Panc1 (cell line): ENCODE data around the gene TRPM7. TPM values are rescaled to one million over a fixed set of nuclear protein-coding genes. Genes with fewer than 3 reads are reported as not detected.

ENCODE experiments used
- ATAC-seq: fragments of 200-7000 bp; cut with Tn5 transposase; 2 replicates; pipeline ENCODE4 v1.9.1; 2020; ENCODE audit warnings: mild to moderate bottlenecking, moderate library complexity
- BruUV-seq: library from RNA; stranded (reverse); fragments of 400-500 nt; replicated peaks from 2 replicates; lab custom pipeline; 2021; lab: Mats Ljungman, UMichigan
- CTCF ChIA-PET: fragments of 300-600 bp; sonication (Branson Sonifier 250); formaldehyde crosslinking; loops from one replicate; lab custom pipeline; 2022; ENCODE audit warnings: antibody characterized with exemption; lab: Charles Lee
- POLR2A ChIA-PET: fragments of 300-600 bp; sonication (Branson Sonifier 250); formaldehyde crosslinking; loops from one replicate; lab custom pipeline; 2022; ENCODE audit warnings: antibody characterized with exemption; lab: Charles Lee
- DNase-seq: peaks from one replicate; pipeline ENCODE4 v3.0.0-alpha.2; 2010; ENCODE audit warnings: low read depth, low spot score
- H3K27ac ChIP-seq: 2 replicates; pipeline ENCODE4 v1.5.1; 2011; ENCODE audit warnings: mild to moderate bottlenecking, low read length, inconsistent platforms
- H3K27me3 ChIP-seq: fragments of 200-500 bp; sonication (Bioruptor generic); 2 replicates; pipeline ENCODE4 v1.6.0; 2014; ENCODE audit warnings: low read length, inconsistent platforms; ENCODE audit not compliant: control insufficient read depth, insufficient read depth
- H3K36me3 ChIP-seq: fragments of 200-500 bp; sonication (Bioruptor generic); 2 replicates; pipeline ENCODE4 v1.5.1; 2014; ENCODE audit warnings: inconsistent platforms, mild to moderate bottlenecking, low read length, moderate library complexity; ENCODE audit not compliant: control insufficient read depth, insufficient read depth
- H3K4me1 ChIP-seq: 2 replicates; pipeline ENCODE4 v1.5.1; 2011; ENCODE audit warnings: inconsistent platforms, mild to moderate bottlenecking, low read length, moderate library complexity; ENCODE audit not compliant: control insufficient read depth, insufficient read depth
- H3K4me3 ChIP-seq, 2 experiments: 2 replicates each; pipeline ENCODE4 v1.5.1; 2011 to 2012; ENCODE audit warnings: low read depth in 2 of 2, low read length in 2 of 2, mild to moderate bottlenecking in 2 of 2, inconsistent platforms in 1 of 2, moderate library complexity in 1 of 2
- H3K9me3 ChIP-seq: fragments of 200-500 bp; sonication (Bioruptor generic); 2 replicates; pipeline ENCODE4 v1.5.1; 2014; ENCODE audit warnings: low read depth, mild to moderate bottlenecking, inconsistent platforms, low read length, moderate library complexity; ENCODE audit not compliant: control insufficient read depth, insufficient read depth
- POLR2AphosphoS5 ChIP-seq: IDR thresholded peaks from 2 replicates; pipeline ENCODE4 v1.6.1; 2012; ENCODE audit warnings: mild to moderate bottlenecking, low read depth, low read length, moderate library complexity
- SIN3A ChIP-seq: IDR thresholded peaks from 2 replicates; pipeline ENCODE4 v1.6.1; 2012; ENCODE audit warnings: low read depth, mild to moderate bottlenecking, low read length, moderate library complexity, borderline replicate concordance; ENCODE audit not compliant: insufficient read depth
- TCF7L2 ChIP-seq: IDR thresholded peaks from 2 replicates; pipeline ENCODE4 v1.6.1; 2011; ENCODE audit warnings: mild to moderate bottlenecking, low read depth, low read length, inconsistent platforms
- in situ Hi-C: cut with HindIII; loops from 2 replicates; pipeline ENCODE4 v1.10.0; 2016; ENCODE audit warnings: low sequenced_read_pairs, low pct_unique_long_range_greater_than_20kb
- intact Hi-C: fragments of 100-400 bp; cut with micrococcal nuclease; formaldehyde crosslinking; loops from one replicate; pipeline ENCODE4 v1.10.0; 2022; ENCODE audit not compliant: unreplicated experiment
- total RNA-seq: library from RNA; stranded (reverse); gene quantifications from one replicate; pipeline ENCODE4 v1.2.1, GENCODE V29; 2021; ENCODE audit not compliant: unreplicated experiment
- TF ChIP-seq, protein P1 (sequence below): fragments of 450-650 bp; IDR thresholded peaks from 2 replicates; pipeline ENCODE4 v1.5.1; 2017; ENCODE audit warnings: mild to moderate bottlenecking
- TF ChIP-seq, protein P2 (sequence below), 2 experiments: IDR thresholded peaks; 2 replicates each; pipeline ENCODE4 v1.6.1; 2011 to 2012; ENCODE audit warnings: low read depth in 2 of 2, control low read depth in 1 of 2, low read length in 1 of 2, mild to moderate bottlenecking in 1 of 2, moderate library complexity in 1 of 2; ENCODE audit not compliant: insufficient read depth in 1 of 2

The TRPM7 gene
- total RNA-seq, 1 experiment from 2014 or later, result 44.9 TPM

DNA sequence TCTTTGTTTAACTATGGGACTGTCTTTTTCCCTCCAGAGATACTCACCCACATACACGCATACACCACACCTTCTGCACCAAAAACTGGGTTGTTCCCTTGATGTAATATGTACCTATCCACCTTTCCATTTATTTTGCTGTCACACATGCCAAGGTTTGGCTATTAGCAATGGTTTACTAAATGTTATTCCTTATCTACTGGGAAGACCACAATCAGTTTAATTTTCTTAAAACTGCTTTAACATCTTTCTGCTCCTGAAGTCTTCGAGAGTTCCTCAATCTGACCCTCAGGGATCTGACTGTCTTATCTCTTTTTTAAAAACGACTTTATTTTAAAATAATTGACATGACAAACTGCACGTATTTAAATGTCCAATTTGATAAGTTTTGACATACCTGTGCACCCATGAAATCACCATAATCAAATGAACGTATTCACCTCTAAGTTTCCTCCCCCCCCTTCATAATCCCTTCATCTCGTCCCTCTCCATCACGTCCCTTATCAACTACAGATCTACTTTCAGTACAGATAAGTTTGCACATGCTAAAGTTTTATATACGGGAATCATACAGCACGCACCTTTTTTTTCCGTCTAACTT lies 805 bp upstream of the TRPM7 start:
- Histone ChIP-seq H3K36me3 (no peaks in the 10 kb centered on the region), H3K27me3 (no peaks in the 10 kb centered on the region), H3K4me3 (peak overlapping the region; percentile 75 to 81), H3K9me3 (no peaks in the 10 kb centered on the region), H3K4me1 (peaks cover 15% of the 10 kb centered on the region), H3K27ac (peak overlapping the region; percentile 94)
- intact Hi-C loops (no loop called here), in situ Hi-C loops (no loop called here)
- POLR2A ChIA-PET, result no interaction called here
- DNase-seq (no peak), ATAC-seq (peak; percentile 14)
- CTCF ChIA-PET, result no interaction called here
- no TSS peak for BruUV-seq
- TF ChIP-seq, protein P1, sequence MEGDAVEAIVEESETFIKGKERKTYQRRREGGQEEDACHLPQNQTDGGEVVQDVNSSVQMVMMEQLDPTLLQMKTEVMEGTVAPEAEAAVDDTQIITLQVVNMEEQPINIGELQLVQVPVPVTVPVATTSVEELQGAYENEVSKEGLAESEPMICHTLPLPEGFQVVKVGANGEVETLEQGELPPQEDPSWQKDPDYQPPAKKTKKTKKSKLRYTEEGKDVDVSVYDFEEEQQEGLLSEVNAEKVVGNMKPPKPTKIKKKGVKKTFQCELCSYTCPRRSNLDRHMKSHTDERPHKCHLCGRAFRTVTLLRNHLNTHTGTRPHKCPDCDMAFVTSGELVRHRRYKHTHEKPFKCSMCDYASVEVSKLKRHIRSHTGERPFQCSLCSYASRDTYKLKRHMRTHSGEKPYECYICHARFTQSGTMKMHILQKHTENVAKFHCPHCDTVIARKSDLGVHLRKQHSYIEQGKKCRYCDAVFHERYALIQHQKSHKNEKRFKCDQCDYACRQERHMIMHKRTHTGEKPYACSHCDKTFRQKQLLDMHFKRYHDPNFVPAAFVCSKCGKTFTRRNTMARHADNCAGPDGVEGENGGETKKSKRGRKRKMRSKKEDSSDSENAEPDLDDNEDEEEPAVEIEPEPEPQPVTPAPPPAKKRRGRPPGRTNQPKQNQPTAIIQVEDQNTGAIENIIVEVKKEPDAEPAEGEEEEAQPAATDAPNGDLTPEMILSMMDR, result no peak
- TF ChIP-seq, protein P2, sequence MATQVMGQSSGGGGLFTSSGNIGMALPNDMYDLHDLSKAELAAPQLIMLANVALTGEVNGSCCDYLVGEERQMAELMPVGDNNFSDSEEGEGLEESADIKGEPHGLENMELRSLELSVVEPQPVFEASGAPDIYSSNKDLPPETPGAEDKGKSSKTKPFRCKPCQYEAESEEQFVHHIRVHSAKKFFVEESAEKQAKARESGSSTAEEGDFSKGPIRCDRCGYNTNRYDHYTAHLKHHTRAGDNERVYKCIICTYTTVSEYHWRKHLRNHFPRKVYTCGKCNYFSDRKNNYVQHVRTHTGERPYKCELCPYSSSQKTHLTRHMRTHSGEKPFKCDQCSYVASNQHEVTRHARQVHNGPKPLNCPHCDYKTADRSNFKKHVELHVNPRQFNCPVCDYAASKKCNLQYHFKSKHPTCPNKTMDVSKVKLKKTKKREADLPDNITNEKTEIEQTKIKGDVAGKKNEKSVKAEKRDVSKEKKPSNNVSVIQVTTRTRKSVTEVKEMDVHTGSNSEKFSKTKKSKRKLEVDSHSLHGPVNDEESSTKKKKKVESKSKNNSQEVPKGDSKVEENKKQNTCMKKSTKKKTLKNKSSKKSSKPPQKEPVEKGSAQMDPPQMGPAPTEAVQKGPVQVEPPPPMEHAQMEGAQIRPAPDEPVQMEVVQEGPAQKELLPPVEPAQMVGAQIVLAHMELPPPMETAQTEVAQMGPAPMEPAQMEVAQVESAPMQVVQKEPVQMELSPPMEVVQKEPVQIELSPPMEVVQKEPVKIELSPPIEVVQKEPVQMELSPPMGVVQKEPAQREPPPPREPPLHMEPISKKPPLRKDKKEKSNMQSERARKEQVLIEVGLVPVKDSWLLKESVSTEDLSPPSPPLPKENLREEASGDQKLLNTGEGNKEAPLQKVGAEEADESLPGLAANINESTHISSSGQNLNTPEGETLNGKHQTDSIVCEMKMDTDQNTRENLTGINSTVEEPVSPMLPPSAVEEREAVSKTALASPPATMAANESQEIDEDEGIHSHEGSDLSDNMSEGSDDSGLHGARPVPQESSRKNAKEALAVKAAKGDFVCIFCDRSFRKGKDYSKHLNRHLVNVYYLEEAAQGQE (IDR thresholded peaks at IDR 0.05; ENCODE audit: insufficient read depth in 1 of 2, low read depth in 2 of 2, low read length in 1 of 2), result no peak
- TF ChIP-seq TCF7L2 (no peak), SIN3A (no peak), POLR2AphosphoS5 (no peak)

DNA sequence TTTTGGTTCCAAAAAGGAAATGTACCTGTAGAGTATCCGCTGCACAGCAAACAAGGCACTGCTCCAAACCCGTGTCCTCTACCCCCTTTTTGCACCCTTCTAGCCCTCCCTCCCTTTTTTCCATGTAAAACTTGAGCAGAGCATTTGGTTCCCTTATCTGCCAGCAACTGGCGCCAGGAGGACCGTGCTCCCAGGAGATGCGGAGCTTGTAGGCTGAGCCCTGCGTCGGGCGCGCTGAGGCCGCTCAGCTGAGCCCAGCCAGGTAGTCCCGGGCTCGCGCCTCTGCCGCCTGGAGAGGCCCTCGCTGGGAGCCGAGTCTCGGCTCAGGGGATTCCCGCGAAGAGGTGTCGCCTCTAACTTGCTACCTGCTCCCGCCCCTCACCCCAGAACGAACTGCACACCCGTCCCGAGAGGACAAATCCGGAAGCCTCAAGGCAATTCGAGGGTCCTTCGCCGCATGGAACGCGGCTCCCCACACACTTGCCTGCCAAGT lies 575 bp downstream of the TRPM7 start:
- no peaks in the 10 kb centered on the region for H3K27me3 ChIP-seq
- ATAC-seq (peak; percentile 71), DNase-seq (no peak)
- ChIA-PET POLR2A (no interaction called here), CTCF (no interaction called here)
- H3K4me3 ChIP-seq, result peak overlapping the region; percentile 75 to 81
- TF ChIP-seq POLR2AphosphoS5, result no peak
- TF ChIP-seq, protein P1, result no peak
- no peak for TF ChIP-seq TCF7L2
- TF ChIP-seq, protein P2 (IDR thresholded peaks at IDR 0.05; ENCODE audit: insufficient read depth in 1 of 2, low read depth in 2 of 2, low read length in 1 of 2), result no peak
- no peak for TF ChIP-seq SIN3A
- H3K9me3 ChIP-seq, result no peaks in the 10 kb centered on the region
- in situ Hi-C loops (no loop called here), intact Hi-C loops (no loop called here)
- H3K36me3 ChIP-seq, result no peaks in the 10 kb centered on the region
- no TSS peak for BruUV-seq
- H3K4me1 ChIP-seq, result peaks cover 15% of the 10 kb centered on the region
- peak overlapping the region; percentile 91 for H3K27ac ChIP-seq
